ENCODE results near the gene ADK.

GRCh38 chr10:74297389-74298080, 146.5 kb downstream of the ADK start:
- TF ChIP-seq, protein P1, sequence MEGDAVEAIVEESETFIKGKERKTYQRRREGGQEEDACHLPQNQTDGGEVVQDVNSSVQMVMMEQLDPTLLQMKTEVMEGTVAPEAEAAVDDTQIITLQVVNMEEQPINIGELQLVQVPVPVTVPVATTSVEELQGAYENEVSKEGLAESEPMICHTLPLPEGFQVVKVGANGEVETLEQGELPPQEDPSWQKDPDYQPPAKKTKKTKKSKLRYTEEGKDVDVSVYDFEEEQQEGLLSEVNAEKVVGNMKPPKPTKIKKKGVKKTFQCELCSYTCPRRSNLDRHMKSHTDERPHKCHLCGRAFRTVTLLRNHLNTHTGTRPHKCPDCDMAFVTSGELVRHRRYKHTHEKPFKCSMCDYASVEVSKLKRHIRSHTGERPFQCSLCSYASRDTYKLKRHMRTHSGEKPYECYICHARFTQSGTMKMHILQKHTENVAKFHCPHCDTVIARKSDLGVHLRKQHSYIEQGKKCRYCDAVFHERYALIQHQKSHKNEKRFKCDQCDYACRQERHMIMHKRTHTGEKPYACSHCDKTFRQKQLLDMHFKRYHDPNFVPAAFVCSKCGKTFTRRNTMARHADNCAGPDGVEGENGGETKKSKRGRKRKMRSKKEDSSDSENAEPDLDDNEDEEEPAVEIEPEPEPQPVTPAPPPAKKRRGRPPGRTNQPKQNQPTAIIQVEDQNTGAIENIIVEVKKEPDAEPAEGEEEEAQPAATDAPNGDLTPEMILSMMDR (conservative IDR thresholded peaks at IDR 0.05 in 1 of 2, IDR thresholded peaks at IDR 0.05 in 1 of 2; ENCODE audit: low read depth in 1 of 2, low read length in 2 of 2) = no peak
- TF ChIP-seq EZH2 (IDR thresholded peaks at IDR 0.05; ENCODE audit: low read length, missing control alignments) = no peak

All from fibroblast of lung (primary cell).